ENCODE results near the gene MRPL14. TPM values are rescaled to one million over a fixed set of nuclear protein-coding genes. Genes with fewer than 3 reads are reported as not detected.
A peak's percentile ranks its signal among the peaks of the same experiment; 100 is the strongest.

The MRPL14 gene
- 61.8 TPM for total RNA-seq

- peaks cover 0 to 23% of the 10 kb centered on the region in 2 donors for H3K4me1 ChIP-seq
- H3K36me3 ChIP-seq: no peaks in the 10 kb centered on the region
- DNase-seq (ENCODE audit: low spot score in 2 of 2): peak; percentile 43 to 91
- no peaks in the 10 kb centered on the region for H3K27me3 ChIP-seq
- TF ChIP-seq CTCF (IDR thresholded peaks at IDR 0.05): no peak
- intact Hi-C loops (cut with DNase I): loop anchor here (1.0 to 5.0 kb wide), 5 partner anchors 23 to 500 kb away; partner anchors contain the start of genes GTPBP2, HSP90AB1, NFKBIE and SLC29A1
- H3K4me3 ChIP-seq: peak within 1 kb of the TSS; percentile 85 to 86
- no peaks in the 10 kb centered on the region for H3K9me3 ChIP-seq
- H3K27ac ChIP-seq: peak within 1 kb of the TSS; percentile 81 to 84
Measured at GRCh38 chr6:44127186-44128019, at the start of gene MRPL14, which contains the start of gene TMEM63B. MRPL14 (minus strand) TSS chr6:44127452; CDS start chr6:44116611, 10,841 bp downstream. TMEM63B (plus strand) TSS chr6:44127554; CDS start chr6:44134585, 7,031 bp downstream.

- Histone ChIP-seq H3K27me3 (no peaks in the 10 kb centered on the region), H3K4me1 (peaks cover 6 to 22% of the 10 kb centered on the region in 2 donors), H3K27ac (peak overlapping the region; percentile 20 to 69), H3K4me3 (no peak overlapping the region), H3K9me3 (no peaks in the 10 kb centered on the region), H3K36me3 (no peaks in the 10 kb centered on the region)
- no peak for DNase-seq (ENCODE audit: low spot score in 2 of 2)
- TF ChIP-seq CTCF (IDR thresholded peaks at IDR 0.05): no peak
- intact Hi-C loops (cut with DNase I): no loop called here
Measured at GRCh38 chr6:44176130-44176761, 49.0 kb upstream of the MRPL14 start.

- Histone ChIP-seq H3K27me3 (no peaks in the 10 kb centered on the region), H3K9me3 (no peaks in the 10 kb centered on the region), H3K36me3 (no peaks in the 10 kb centered on the region), H3K4me3 (no peak overlapping the region), H3K4me1 (peaks cover 3 to 14% of the 10 kb centered on the region in 2 donors), H3K27ac (no peak overlapping the region)
- peak; percentile 61 to 95 for DNase-seq (ENCODE audit: low spot score in 2 of 2)
- TF ChIP-seq CTCF (IDR thresholded peaks at IDR 0.05): peak; percentile 93 to 94 (median 93)
- intact Hi-C loops (cut with DNase I): loop anchor here (1.0 to 2.0 kb wide), 4 partner anchors 26 to 84 kb away; partner anchors contain the start of genes SLC29A1 and SLC35B2
Measured at GRCh38 chr6:44172731-44173500, 45.7 kb upstream of the MRPL14 start.

- Histone ChIP-seq H3K36me3 (no peaks in the 10 kb centered on the region), H3K4me1 (peaks cover 0 to 6% of the 10 kb centered on the region in 2 donors), H3K27ac (no peak overlapping the region), H3K9me3 (no peaks in the 10 kb centered on the region), H3K4me3 (no peak overlapping the region), H3K27me3 (no peaks in the 10 kb centered on the region)
- intact Hi-C loops (cut with DNase I): loop anchor here (1.0 to 2.0 kb wide), 4 partner anchors 27 to 85 kb away; partner anchors contain the start of genes SLC29A1 and SLC35B2
- no peak for DNase-seq (ENCODE audit: low spot score in 2 of 2)
- no peak for TF ChIP-seq CTCF (IDR thresholded peaks at IDR 0.05)
Measured at GRCh38 chr6:44171899-44172546, 44.8 kb upstream of the MRPL14 start.
